T1000 (cell line): ENCODE results near the gene RPS2.

Experiments
- DNase-seq: peaks from one replicate; lab custom pipeline; 2025; ENCODE audit warnings: mixed read lengths; lab: John Stamatoyannopoulos, UW

RPS2 gene

GRCh38 chr16:1998852-1999801 lies 34.5 kb upstream of the RPS2 start:
- DNase-seq, result no peak

GRCh38 chr16:1998360-1998835 lies 33.8 kb upstream of the RPS2 start:
- no peak for DNase-seq

GRCh38 chr16:1997494-1998359 lies 33.1 kb upstream of the RPS2 start:
- no peak for DNase-seq

GRCh38 chr16:1993731-1994131 lies 29.1 kb upstream of the RPS2 start:
- no peak for DNase-seq

- DNase-seq, result no peak
Observed at GRCh38 chr16:1992704-1993317, 28.2 kb upstream of the RPS2 start.

DNA sequence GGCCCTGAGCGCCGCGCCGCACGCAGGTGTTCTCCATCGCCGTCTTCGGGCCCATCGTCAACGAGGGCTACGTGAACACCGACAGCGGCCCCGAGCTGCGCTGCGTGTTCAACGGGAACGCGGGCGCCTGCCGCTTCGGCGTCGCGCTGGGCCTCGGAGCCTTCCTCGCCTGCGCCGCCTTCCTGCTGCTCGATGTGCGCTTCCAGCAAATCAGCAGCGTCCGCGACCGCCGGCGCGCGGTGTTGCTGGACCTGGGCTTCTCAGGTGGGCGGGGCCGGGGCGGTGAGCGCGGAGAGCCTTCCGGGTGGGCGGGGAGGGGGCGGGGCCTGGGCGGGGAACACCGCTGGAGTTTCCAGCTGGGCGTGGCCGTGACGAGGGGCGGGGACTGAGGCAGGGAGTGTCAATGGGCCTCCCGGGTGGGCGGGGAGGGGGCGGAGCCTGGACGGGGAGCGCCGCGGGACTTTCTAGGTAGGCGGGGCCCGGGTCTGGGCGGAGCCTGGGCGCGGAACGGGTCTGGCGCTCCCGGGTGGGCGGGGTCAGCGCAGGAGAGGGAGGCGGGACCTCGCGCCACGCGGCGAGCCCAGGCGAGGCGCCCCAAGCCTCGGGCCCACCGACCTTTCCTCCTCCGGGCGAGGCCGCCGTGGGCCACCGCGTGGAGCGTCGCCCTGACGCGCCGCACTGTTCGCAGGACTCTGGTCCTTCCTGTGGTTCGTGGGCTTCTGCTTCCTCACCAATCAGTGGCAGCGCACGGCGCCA lies 27.5 kb upstream of the RPS2 start:
- DNase-seq, result peak; percentile 96

DNA sequence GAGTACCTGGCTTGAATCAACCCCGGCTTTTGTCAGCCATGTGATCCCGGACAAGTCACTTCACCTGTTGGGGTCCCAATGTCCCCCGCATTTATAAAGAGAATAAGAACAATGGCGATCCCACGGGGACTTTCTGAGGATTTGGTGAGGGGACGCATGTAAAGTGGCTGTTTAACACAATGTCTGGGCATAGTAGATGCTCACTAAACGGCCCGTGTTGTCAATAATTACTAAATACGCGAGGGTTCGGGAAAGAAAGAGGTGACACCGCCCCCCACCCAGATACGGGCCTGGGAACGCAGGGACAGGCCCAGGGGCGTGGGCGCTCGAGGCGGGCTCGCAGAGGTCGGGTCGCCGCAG lies 26.9 kb upstream of the RPS2 start:
- DNase-seq, result no peak

DNA sequence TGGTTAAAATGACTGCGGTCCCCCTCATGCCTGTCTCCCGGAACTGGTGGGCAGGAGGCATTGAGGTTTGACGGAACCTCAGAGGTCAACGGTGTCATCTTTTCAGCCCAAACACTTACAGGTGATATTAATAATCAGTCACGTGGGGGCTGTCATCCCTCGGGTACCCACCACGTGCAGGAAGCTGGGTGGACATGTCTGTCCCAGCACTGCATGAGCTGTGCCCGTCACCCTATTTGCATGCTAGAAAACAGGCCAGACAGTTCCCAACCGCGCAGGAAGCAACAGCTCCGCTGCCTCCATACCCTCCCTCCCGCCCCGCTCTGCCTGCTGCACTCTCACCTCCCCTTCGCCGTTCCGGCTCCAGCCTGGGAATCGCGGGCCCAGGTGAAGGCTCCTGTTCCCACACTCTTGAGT lies 26.5 kb upstream of the RPS2 start:
- DNase-seq, result no peak

DNA sequence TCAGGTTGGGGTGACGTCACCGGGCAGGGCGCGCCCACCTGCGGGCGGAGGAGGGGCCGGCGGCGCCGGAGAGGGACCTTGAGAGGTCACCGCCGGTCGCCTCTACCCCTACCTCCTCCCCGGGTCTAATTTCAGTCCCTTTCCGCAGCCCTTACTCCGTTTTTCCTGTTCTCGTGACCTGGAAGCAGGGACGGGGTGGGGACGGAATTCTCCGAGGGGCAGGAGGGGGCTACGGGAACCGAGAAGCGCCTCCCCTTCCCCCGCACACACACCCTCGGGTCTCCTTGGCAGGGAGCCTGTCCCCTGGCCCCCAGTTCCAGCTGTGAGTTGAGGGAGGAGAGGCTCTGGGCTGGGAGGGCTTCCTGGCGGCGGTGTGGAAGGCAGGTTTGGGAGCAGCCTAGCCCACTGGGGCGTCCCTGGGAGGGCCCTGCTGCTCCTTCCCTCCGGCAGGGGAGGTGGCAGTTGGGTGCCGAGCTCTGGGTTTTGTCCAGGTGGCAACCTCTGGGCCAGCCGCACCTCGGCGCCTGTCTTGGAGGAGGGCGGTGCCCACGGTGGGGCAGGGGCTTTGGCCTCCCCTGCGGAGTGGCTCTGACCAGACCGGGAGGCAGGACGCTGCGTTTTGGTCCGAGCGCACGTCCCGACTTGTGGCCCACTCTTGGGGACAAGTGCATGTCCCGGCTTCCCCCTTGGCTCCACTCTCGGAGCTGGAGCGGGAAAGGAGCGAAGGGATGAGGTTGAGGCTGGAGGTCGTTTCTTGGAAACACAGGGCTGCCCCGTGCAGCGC lies 25.9 kb upstream of the RPS2 start:
- DNase-seq, result no peak

DNA sequence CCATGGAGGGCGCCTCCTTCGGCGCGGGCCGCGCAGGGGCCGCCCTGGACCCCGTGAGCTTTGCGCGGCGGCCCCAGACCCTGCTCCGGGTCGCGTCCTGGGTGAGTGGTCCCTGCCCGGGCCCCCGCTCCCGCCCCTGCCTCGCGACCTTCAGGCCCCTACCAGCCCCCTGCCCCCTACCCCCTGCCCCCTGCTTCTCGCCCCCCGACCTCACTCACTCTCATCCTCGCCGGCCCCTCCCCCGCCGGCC lies 25.4 kb upstream of the RPS2 start:
- DNase-seq, result no peak

DNA sequence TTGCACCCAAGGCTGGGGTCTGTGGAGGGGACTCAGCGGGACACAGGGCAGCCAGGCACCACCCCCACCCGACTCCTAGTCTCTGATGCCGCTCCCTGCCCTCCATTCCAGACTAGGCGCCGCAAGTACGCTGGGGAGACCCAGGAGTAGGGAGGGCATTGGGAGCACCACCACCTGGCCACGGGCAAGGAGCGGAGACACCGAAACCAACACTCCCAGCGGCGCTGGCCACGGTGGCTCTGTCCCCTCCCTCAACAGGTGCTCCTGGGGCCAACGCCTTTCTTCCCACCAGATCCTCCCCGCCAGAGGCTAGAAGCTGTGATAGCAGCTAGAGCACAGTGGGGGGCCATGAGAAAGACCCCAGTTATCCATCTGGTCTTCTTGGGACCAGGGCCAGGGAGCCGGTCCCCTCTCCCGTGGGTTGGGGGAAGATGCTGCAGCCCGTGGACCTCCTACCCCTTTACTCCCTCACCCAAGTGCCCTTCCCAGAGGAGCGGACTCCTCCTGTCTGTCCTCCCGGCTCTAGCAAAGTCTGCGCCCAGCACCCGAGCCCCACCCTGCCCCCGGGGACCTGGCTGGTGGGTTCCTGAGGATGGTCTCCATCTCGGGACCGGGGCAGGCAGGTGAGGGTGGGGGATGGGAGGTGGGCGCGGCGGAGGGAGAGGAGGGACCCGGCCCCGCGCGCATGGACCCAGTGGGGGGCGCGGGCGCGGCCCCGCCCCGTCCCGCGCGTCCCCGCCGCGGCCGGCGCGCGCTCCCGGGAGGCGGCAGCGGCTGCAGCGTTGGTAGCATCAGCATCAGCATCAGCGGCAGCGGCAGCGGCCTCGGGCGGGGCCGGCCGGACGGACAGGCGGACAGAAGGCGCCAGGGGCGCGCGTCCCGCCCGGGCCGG lies 24.8 kb upstream of the RPS2 start, which contains the start of gene SYNGR3:
TSS of gene SYNGR3 (plus strand) at position 762 of the 892 bp plus-strand sequence. CDS start 133 bp downstream, outside the sequence.
- DNase-seq, result no peak

DNA sequence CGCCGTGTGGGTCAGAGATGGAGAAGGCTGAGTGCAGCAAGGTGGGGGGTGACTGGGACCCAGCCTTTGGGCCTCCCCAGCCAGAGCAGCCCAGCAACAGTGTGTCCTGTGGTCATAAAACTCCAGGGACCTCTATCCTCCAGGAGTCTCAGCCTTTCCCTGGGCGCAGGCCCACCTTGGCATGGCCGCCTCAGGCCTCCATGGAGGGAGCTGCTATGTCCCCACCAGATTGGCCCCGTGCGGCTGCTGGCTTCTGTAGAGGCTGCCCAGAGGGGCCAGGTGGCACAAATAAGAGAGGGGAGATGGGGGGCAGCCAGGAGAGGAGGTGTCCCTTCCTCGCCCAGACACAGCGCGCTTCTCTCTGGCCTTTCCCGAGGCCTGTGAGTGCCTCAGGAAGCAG lies 22.6 kb upstream of the RPS2 start:
- no peak for DNase-seq

DNA sequence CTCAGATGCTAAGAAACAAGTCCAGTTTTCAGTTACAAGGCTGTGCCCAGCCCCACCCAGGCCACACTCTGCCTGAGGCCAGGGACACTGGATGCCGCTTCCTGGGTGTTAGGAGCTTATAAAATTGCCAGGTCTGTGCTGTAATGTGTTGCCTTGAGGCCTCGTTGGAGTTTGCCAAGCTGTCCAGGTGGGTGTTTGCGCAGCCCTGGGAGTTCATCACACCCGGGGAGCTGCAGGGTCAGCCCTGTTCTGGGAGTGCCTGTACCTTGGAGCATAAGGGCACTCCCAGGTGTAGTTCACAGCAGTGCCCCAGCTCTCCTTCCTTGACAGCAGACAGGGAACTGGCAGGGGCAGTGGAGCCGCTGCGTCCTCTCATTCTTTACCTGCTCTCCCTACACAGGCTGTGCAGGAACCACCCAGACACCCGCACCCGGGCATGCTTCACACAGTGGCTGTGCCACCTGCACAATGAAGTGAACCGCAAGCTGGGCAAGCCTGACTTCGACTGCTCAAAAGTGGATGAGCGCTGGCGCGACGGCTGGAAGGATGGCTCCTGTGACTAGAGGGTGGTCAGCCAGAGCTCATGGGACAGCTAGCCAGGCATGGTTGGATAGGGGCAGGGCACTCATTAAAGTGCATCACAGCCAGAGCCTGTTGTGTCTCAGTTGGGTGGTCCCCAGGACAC lies 21.0 kb upstream of the RPS2 start:
- DNase-seq, result no peak

- no peak for DNase-seq
Observed at GRCh38 chr16:1984347-1985225, 20.0 kb upstream of the RPS2 start.

DNA sequence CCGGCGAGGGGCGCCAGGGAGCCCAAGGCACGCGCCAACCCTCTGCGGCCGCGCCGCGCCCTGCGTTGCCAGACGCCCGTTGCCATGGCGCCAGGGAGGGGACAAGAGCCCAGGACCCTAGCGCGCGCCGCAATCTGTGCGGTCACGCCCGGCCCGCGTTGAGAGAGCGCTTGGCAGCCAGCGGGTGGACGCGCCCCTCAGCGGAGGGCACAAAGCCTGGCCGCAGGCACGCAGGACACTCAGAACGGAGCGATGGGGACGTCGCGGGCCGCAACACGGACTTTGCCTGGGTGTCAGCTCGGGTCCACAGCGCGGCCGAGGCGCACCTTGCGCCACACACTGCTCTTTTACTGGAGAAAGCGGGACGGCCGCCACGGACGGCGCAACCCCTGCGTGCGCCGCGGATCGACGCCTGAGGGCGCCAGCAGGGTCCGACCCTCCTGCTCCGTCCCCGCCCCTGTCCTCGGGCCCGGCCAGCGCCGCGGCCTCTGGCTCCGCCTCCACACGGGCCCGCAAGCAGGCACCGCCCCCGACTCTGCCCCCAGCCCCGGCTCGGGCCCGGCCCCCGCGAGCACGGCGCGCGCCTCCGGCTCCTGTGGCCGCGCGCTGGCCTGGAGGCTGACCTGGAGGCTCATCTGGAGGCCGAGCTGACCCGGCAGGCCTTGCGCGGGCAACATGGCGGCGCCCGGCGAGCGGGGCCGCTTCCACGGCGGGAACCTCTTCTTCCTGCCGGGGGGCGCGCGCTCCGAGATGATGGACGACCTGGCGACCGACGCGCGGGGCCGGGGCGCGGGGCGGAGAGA lies 19.1 kb upstream of the RPS2 start, which contains the start of gene GFER:
TSS of gene GFER (plus strand) at position 650 of the 803 bp plus-strand sequence. CDS start at position 676, 26 bp downstream.
- peak; percentile 94 for DNase-seq

GRCh38 chr16:1982991-1983543 lies 18.4 kb upstream of the RPS2 start:
- DNase-seq, result no peak

DNA sequence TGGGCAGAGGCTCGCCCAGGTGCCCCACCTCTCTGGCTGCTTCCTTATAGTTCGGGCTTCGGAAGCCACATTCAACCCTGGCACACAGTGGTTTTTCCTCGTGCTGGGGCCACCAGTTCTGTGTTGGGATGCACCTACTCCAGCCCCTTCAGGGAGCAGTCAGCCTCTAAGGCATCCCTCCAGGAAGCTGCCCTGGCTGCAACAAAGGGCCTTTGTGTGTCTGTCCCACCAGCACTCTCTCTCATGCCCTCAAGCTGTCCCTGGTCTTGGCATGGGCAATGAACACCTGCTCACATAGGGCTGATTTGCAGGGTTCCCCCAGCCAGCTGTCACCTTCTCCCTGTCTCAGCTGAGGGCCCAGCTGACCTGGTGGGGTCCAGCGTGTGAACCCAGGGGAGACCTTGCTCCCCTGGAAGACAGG lies 17.4 kb upstream of the RPS2 start:
- DNase-seq, result no peak
